ENCODE measurements around the gene NUTM2D.
"Not testable (repeated sequence)": the region's sequence is repeated elsewhere in the genome, so short reads cannot be mapped to it uniquely, and the experiment has no call there.

NUTM2D gene

DNA sequence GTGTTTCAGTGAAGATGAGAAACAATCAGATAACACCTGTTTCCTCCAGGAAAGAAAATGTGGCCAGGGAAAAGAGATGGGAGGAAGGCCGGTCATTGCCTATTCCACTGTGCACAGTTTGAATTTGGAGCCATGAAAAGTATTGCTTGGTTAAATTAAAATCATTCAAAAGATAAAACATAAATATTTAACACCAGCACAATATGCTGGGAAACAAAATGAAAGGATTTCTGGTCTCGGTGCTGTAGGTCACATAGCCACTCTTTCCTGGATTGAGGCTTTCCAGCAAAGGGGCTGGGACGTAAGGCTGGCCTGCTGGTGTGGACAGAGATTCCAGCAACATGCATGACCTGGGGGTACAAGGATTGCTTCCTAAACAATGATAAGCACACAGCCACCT, at the start of gene NUTM2D:
Gene NUTM2D, plus strand, starts transcription at position 301 of the 400 bp plus-strand sequence. CDS start 522 bp downstream, outside the sequence.
- not testable (repeated sequence) for DNase-seq

GRCh38 chr10:87308702-87309101, 48.8 kb upstream of the NUTM2D start:
- not testable (repeated sequence) for DNase-seq

DNA sequence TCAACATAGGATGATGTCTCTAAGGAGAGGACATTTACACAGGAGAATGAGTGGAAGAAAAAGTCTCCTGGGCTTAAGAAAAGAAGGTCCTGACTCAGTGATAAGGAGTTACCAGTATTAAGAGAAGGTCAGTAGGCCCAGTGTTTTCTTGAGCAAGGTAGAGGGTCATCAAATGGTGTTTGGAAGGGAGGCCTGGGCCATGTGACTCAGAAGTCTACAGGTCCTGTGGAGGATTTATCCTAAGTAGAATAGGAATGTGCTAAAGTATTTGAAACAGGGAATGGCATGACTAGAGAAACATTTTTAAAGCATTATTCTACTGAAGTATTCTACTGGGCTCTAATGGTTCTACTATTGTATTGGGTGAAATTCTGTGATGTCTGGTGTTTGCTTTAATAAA, 47.9 kb upstream of the NUTM2D start:
- not testable (repeated sequence) for DNase-seq

DNA sequence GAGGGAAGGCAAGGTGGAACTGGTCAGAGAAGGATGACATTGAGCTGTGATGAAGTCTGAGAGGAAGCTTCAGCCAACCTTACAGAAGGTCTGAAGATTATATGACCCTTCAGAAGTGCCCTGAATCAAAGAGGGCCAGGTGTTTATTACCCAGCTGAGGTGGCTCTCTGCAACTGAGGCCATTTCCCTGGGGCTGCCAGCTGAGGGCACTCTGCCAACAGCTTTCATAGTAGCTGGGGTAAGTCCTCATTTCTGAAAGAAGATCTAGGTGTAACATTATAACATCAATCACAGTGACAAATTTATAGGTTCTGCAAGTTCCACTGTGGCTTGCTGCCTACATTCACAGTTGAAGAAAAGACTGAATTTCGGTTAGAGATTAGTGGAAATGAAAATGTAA, 46.0 kb upstream of the NUTM2D start:
- DNase-seq = not testable (repeated sequence)

GRCh38 chr10:87313649-87314359, 43.7 kb upstream of the NUTM2D start:
- not testable (repeated sequence) for DNase-seq

DNA sequence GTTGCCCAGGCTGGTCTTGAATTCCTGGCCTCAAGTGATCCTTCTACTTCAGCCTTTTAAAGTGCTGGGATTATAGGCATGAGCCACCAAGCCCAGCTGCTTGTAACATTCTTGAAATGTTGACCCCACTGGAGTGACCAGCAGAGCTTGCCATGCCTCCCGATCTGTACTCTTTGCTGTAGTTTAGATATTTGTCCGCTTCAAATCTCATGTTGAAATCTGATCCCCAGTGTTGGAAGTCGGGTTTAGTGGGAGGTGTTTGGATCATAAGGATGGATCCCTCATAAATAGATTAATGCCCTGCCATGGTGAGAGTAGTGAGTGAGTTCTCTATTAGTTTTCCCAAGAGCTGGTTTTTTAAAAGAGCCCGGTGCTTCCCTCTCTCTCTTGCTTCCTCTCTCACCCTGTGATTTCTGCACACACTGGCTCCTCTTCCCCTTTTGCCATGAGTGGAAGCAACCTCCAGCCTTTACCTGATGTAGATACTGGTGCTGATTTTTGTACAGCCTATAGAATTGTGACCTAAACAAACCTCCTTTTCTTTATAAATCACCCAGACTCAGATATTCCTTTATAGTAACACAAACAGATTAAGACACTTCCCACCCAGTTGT, 43.1 kb upstream of the NUTM2D start:
- DNase-seq = not testable (repeated sequence)

DNA sequence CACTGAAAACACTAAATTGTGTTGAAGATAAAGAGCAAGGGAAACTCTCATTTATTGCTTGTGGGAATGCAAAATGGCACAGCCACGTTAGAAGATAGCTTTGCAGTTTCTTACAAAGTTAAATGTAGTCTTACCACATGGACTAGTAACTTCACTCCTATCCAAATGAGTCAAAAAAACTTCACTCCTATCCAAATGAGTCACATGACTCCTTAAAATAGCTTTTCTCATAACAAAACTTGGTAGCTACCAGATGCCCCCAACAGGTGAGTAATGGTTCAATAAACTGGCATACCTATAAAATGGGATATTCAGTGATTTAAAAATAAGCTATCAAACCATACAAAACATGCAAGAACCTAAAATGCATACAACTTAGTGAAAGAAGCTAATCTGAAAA, 36.0 kb upstream of the NUTM2D start:
- DNase-seq = not testable (repeated sequence)

- DNase-seq = not testable (repeated sequence)
These were observed 33.0 kb upstream of the NUTM2D start for GRCh38 chr10:87324559-87324958.

GRCh38 chr10:87327958-87328357, 29.6 kb upstream of the NUTM2D start:
- peak; percentile 65 for DNase-seq

DNA sequence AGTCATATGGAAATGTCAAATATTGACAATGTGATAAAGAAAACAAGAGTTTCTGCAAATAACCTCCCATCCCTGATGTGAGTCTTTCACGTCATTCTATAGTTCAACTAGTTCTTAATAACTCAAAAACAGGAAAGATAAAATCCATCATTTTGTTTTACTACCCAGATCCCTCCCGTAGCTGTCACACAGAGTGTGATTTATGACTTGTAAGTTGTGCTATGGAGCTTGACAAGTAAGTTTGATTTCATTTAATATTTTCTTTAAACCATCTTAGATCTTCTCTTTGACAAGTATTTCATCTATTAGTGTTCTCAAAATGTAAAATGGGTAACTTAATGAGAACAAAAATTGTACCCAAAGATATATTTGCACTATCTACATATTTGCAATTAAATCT, 28.4 kb upstream of the NUTM2D start:
- not testable (repeated sequence) for DNase-seq

DNA sequence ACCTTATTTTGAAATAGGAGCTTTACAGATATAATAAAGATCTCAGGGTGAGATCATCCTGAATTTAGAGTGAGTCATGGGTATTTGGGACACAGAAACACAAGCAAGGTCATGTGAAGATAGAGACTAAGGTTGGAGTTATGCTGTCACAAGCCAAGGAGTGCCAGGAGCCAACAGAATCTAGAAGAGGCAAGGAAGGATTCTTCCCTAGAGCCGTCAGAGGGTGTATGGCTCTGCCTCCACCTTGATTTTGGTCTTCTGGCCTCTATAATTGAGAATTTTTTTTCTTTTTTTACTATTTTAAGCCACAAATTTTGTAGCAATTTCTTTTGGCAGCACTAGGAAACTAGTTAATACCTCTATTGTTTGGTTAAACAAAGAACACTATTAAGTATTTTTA, 24.9 kb upstream of the NUTM2D start:
- DNase-seq = not testable (repeated sequence)

DNA sequence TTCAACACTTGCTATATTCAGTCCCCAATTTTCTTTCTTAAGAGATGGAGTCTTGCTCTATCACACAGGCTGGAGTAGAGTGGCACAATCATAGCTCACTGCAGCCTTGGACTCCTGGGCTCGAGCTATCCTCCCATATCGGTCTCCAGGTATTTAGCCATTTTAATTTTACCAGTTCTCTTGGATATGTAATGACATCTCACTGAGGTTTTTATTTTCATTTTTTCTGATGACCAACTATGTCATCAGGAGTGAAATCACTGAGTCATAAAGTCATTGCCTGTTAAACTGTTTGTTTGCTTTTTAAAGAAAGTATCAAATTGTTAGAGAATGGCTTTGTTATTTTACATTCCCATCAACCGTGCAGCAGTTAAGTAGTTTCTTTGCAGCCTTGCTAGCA, 17.1 kb upstream of the NUTM2D start:
- peak; percentile 23 for DNase-seq

GRCh38 chr10:87341546-87342142, 15.9 kb upstream of the NUTM2D start:
- not testable (repeated sequence) for DNase-seq

DNA sequence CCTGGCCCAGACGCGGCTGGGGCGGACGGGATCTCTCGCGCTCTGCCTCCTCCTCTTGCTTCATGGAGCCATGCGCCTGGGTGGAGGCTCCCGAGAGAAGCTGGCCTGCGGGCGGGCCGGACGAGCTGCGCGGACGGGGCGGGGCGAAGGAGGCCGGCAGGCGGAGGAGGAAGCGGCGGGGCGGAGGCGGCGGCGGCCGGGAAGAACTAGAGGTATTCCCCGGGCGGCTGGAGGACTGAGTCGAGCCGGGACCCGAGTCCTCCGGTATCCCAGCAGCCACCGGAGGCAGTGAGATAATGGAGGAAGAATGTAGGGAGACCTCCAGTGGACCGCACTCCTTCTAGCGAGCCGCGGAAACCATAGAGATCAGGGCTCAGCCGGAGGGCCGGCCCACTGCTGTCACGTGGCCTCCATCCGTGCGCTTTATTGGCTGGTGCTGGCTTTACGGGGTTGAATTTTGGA, 15.3 kb upstream of the NUTM2D start:
- peak; percentile 86 for DNase-seq

- DNase-seq = peak; percentile 78
These were observed 14.8 kb upstream of the NUTM2D start for GRCh38 chr10:87342711-87343258.

DNA sequence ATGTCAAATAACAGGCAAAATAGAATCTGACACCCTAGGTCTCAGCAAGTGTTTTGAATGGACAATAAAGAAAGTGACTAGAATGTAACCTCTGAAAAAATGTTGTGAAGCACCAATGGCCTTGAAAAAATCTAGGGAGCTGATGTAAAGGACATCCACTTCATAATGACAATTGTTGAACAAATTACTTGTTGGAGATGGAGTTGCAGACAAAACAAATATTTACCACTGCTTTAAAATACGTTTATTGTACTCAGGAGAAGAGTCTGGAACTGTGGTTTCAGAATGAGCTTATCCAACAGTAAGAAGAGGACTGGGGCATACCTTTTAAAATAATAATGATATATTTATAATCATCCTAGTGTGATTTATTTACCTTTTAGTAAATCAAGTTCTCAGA, 11.8 kb upstream of the NUTM2D start:
- not testable (repeated sequence) for DNase-seq

GRCh38 chr10:87350161-87350560, 7.4 kb upstream of the NUTM2D start:
- DNase-seq = not testable (repeated sequence)

DNA sequence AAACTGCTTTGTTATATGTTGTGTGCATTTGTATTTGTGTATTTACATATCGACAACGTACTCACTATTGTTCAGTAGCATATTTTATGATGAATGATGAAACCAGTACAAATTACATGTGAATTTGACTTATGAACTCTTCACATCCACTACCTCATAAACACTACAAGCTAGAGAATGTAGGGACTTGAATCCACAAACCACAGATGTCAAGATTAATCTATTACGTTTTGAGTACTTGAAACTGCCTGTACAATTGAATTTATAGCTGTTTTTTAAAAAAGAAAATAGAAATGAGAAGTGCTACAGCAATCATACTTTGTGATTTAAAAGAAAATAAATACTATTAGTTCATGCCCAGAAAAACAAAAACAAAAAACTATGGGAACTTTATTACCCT, 4.7 kb upstream of the NUTM2D start:
- not testable (repeated sequence) for DNase-seq

DNA sequence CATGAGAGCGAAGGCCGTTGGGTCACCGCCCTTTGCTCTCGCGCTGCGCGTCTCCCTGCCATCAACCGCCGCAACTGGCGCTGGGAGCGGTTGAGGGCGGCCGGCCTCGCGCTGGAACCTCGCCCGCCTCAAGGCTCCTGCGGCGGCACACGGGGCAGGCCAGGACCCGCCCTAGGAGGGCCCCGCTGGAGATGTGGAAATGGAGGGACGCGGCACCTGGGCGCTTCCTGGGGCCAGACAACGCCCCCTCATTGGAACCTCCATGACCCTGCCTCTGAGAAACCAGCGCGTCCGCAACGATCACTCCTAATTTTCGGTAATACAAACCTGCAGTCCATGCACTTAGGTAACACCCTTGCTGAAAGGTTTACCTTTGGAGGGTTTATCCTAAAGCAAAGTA, 2.4 kb upstream of the NUTM2D start:
- not testable (repeated sequence) for DNase-seq

DNA sequence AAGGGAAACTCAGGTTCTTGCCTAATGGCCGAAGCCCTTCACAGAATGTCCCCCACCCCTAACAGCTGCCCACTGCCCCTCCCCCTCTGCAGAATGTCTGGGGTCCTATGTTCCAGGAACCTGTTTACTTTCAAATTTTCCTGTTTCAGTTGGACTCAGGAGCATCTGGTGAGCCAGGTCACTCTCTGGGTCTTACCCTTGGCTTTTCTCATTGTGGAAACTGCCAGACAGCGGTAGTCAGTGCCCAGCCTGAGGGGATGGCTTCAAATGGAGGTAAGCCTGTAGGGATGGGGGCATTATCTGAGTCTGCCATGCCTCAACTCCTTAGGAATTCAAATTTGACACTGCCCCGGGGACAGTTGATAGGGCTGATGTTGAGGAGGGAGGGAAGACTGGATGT, 615 bp downstream of the NUTM2D start:
- not testable (repeated sequence) for DNase-seq

DNA sequence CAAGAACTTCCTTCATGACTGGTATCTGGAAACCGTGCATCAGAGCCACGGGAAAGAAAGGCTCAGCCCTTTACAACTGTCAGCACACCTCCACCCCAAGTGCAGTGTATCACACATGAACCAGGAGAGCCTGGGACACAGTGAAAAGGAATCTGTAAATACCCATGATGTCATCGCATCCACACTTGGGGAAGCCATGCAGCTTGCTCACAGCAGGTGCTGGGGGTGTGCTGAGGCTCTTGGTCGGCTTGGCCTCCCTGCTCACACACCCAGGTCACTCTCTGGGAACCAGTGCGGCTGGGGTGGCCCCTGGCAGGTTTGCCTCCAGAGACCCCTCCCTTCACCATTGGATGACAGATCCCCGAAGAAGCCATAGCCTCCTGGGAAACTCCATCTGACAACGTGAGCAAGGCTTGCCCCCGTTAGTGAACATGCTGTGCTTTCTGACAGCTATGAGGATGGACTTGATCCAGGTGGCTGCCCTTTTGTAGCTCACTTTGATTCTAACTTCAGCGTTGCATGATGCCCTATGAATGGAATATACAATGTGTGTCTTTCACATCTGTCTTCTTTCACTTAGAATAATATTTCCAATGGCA, 12.1 kb downstream of the NUTM2D start:
- not testable (repeated sequence) for DNase-seq

DNA sequence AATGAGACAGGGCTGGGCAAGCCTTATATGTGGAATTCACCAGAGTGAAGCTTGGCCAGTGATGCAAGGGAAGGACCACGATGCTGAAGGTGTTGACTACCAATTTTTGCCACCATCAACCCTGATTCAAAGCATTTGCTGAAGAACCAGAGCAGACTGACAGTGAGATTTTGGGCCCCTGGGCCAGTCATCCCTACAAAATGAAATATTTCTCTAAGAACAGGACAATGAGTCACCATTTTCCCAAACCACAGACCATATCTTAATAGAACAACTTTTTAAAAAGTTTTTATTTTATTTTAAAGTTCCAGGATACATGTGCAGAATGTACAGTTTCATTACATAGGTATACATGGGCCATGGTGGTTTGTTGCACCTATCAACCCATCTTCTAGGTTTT, 16.5 kb downstream of the NUTM2D start:
- peak; percentile 41 for DNase-seq

- not testable (repeated sequence) for DNase-seq
These were observed 21.6 kb downstream of the NUTM2D start for GRCh38 chr10:87379115-87379514.

All from EL (cell line).